GOT3 (cell line): ENCODE data around the gene LUC7L.
"Not testable (repeated sequence)": the region's sequence is repeated elsewhere in the genome, so short reads cannot be mapped to it uniquely, and the experiment has no call there.

Experiments
- DNase-seq: peaks from one replicate; lab custom pipeline; 2025; ENCODE audit warnings: mixed read lengths; lab: John Stamatoyannopoulos, UW

LUC7L gene

DNA sequence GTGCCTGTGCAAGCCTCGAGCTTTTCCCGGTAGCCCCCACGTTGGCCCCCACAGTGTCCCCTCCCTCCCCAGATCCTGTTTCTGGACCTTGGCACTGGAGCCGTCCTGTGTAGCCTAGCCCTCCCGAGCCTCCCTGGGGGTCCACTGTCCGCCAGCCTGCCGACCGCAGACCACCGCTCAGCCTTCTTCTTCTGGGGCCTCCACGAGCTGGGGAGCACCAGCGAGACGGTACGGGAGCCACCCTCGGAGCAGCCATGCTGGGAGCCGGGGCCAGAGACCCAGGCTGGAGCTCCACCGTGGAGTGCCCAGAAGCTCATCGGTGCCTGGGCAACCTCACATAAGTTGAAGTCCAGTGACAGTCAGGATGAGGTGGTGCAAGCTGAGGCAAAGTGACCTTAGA lies 34.7 kb upstream of the LUC7L start:
- DNase-seq = no peak

- no peak for DNase-seq
Measured at GRCh38 chr16:263182-263774, 34.0 kb upstream of the LUC7L start.

DNA sequence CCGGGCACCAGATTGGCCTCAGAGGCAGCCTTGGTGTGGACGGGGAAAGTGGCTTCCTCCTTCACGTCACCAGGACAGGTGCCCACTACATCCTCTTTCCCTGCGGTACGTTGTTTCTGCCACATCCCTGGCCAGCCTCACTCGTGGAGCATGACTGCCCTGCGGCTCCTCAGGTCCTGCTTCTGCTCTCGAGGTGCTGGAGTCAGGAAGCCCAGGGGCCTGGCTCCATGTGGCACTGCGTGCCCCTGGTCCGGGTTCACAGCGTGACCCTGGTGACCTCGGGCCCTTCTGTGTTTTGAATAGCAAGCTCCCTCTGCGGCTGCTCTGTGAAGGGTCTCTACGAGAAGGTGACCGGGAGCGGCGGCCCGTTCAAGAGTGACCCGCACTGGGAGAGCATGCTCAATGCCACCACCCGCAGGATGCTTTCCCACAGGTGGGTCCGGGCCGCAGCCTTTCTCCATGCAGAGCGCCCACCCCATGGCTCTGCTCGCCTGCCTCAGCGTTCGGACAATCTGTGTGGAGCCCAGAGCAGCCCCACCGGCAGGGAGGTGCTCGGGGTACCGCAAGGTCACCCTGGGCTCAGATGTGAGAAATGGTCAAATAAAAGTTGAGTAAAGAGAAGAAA lies 33.0 kb upstream of the LUC7L start:
- DNase-seq = no peak

DNA sequence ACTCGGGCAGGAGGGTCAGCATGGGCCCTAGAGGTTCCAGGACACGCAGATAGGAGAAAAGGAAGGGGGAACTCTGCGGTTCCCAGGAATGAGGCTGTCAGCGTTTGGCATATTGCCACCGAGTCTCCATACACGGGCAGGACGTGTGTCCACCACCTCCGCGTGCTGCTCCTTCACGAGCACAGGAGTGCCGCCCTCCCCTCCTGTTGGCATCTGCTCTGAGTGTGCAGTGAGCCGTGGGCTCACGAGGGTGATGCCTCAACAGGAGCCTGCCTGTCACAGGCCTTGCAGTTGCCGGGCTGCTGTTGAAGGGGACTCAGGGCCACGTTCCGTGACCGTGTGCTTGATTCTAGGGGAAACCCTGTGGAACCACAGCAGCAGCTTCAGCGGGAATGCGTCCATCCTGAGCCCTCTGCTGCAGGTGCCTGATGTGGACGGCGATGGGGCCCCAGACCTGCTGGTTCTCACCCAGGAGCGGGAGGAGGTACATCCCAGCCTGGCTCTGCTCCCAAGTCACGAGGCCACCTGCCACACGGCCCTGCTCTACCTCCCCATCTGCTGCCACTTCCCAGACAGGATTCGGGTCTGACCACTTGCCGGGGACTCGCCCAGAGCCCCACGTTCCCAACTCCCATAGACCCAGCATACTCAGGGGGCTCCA lies 31.9 kb upstream of the LUC7L start:
- DNase-seq = no peak

DNA sequence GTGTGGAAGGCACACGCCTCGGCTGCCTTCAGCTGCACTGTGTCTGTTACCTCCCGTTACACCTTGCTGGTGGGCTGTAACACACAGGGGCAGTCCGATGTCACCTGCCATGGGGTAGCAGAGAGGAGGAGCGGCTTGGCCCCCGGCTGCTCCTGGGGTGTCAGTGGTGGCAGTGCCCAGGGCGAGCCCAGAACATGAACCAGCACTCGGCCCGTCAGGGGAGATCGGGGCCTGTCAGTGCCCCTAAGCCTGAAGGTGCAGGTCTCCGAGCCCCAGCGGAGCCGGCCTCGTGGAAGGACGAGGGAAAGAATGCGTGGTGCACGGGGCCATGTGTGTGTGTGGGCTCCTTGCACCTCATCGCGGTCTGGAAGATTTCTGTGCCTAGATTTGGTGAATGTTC lies 31.1 kb upstream of the LUC7L start:
- DNase-seq = no peak

DNA sequence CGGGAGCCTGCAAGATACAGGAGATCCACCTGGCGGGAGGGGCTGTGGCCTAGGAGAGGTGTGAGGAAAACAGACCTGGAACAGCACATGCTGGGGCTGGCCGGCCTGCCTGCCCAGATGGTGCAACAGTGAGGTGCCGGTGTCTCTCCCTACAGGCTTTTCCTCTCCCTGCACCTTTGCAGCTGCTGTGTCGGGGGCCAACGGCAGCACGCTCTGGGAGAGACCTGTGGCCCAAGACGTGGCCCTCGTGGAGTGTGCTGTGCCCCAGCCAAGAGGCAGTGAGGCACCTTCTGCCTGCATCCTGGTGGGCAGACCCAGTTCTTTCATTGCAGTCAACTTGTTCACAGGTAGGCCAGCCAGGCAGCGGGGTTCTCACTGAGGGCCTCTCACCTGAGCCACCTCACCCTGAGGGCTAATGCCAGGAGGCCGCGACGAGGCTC lies 30.6 kb upstream of the LUC7L start:
- no peak for DNase-seq

GRCh38 chr16:259226-259625 lies 30.0 kb upstream of the LUC7L start:
- no peak for DNase-seq

DNA sequence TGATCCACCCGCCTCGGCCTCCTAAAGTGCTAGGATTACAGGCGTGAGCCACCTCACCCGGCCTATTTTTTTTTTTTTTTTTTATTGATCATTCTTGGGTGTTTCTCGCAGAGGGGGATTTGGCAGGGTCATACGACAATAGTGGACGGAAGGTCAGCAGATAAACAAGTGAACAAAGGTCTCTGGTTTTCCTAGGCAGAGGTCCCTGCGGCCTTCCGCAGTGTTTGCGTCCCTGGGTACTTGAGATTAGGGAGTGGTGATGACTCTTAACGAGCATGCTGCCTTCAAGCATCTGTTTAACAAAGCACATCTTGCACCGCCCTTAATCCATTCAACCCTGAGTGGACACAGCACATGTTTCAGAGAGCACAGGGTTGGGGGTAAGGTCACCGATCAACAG lies 28.8 kb upstream of the LUC7L start:
- DNase-seq = not testable (repeated sequence)

DNA sequence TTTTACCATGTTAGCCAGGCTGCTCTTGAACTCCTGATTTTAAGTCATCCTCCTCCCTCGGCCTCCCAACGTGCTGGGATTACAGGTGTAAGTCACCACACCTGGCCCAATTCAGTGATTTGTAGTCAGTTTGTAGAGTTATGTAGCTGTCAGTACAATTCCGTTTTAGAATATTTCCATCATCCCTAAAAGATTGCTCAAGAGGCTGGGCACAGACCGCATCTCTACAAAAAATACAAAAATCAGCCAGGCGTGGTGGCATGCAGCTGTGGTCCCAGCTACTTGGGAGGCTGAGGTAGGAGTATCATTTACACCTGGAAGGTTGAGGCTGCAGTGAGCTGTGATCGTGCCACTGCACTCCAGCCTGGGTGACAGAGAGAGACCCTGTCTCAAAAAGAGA lies 25.9 kb upstream of the LUC7L start:
- no peak for DNase-seq

DNA sequence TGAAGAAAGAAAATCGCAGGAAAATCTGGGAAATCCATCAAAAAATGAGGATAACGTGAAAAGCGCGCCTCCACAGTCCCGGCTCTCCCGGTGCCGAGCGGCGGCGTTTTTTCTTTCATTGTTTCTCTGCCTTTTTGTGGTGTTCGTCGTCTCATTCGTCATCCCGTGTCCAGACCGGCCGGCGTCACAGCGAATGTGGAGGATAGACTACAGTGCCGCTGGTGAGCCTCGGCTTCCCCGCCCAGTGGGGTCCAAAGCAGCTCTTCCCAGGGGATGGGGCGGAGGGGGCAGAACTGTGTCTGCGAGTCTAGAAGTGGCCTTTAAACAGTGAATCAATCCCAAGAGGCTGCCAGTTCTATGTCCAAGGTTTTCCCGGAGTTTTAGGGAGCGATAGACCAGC lies 25.2 kb upstream of the LUC7L start:
- DNase-seq = no peak

- DNase-seq = no peak
Measured at GRCh38 chr16:253833-254232, 24.6 kb upstream of the LUC7L start.

DNA sequence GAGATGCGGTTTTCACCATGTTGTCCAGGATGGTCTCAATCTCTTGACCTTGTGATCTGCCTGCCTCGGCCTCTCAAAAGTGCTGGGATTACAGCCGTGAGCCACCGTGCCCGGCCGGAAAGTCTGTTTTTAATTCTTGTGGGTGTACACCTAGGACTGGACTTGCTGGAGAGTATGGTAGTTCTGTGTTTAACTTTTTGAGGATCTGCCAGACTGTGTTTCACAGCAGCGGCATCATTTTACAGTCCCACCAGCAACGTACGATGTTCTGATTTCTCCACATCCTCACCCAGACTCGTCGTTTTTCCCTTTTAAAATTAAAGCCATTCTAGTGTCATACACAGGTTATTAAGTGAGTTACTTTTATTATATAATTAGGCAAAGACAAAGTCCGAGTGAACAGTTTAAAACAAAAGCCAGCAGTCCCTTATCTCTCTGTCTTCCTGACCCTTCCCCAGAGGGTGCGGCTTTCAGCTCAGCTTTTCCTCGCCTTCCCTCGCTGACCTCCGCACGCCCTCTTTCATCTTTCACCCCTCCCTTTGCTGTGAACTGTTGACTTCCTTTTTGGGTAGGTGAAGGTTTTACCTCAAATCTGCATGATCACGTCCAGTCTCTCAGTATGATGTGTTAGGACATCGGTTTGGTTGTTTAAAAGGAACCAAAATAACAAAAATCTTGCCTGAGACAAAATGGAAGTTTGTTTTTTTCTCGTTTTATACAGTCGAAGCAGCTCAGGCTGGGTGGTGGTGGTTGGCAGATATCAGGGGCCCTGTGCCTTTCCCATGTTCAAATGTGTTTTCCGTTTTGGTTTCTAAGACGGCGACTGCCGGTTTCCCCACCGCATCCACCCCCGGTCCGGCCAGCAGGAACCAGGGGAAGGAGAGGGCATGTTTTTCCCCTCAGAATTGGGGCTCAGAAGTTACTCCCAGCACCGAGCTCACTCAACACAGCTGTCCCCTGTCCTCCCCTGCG lies 23.4 kb upstream of the LUC7L start:
- DNase-seq = no peak

- DNase-seq = no peak
Measured at GRCh38 chr16:249431-249830, 20.2 kb upstream of the LUC7L start.

DNA sequence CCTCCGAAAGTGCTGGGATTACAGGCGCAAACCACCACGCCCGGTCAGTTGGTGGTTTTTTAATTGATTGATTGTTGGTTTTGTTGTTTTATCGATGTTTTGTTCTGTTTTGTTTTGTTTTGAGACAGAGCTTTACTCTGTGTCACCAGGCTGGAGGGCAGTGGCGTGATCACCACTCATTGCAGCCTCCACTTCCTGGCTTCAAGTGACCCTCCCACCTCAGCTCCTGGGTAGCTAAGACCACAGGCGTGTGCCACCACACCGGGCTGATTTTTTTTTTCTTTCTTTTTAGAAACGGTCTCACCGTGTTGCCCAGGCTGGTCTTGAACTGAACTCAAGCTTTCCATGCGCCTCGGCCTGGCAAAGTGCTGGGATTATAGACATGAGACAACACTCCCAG lies 17.8 kb upstream of the LUC7L start:
- no peak for DNase-seq

DNA sequence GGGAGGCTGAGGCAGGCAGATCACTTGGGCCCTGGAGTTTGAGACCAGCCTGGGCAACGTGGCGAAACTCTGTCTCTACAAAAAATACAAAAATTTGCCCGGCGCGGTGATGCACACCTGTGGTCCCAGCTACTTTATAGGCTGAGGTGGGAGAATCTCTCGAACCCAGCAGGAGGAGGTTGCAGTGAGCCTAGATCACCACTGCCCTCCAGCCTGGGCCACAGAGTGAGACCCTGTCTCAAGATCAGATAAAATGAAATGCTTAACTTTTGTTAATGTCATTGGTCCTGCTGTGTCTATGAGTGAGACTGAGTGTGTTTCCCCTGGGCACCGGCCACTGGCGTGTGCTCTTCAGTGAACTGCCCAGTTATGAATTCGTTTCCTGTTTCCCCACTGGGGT lies 15.9 kb upstream of the LUC7L start:
- no peak for DNase-seq

DNA sequence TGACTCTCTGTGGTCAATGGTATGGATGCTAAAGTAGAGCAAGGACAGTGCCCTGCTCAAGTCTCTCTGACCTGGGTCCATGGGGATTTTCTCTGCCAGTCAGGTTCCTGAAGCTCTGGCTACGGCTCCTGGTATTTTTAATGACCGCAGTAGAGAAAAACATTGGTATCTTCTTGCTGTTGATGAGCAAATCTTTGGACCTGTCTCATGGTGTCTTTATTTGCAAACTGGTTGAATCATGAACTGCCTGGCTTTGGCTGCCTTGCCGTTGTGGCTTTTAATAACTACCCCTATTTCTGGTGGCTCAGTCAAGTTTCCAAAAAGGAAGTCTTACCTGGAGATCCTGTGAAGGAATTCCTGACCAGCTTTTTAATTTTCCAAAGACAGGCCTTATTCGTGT lies 14.1 kb upstream of the LUC7L start:
- DNase-seq = no peak

DNA sequence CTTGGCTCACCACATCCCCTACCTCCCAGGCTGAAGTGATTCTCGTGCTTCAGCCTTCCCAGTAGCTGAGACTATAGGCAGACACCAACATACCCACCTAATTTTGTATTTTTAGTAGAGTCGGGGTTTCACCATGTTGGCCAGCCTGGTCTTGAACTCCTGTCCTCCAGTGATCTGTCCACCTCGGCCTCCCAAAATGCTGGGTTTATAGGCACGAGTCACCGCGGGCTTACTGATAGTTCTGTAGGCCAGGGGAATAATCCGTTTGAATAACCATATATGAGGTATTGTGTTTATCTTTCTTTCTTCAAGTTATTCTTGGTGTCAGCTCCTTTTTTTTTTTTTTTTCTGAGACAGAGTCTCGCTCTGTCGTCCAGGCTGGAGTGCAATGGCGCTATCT lies 13.0 kb upstream of the LUC7L start:
- DNase-seq = no peak

DNA sequence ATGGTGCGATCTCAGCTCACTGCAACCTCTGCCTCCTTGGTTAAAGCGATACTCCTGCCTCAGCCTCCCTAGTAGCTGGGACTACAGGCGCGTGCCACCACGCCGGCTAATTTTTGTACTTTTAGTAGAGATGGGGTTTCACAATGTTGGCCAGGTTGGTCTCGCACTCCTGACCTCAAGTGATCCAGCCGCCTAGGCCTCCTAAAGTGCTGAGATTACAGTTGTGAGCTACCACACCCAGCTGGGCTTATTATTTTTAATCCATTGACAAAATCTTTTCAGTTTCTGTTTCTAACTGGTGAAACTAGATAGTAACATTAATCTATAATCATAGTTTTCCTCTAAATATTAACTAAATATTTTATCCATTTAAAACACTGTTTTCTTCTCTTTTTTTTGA lies 11.3 kb upstream of the LUC7L start:
- no peak for DNase-seq

GRCh38 chr16:239948-240277 lies 10.7 kb upstream of the LUC7L start:
- DNase-seq = no peak

- DNase-seq = peak; percentile 67
Measured at GRCh38 chr16:234468-235305, 5.4 kb upstream of the LUC7L start, which contains the start of gene FAM234A. Gene FAM234A, plus strand, starts transcription at chr16:234821. Its CDS starts 19,593 bp downstream, at chr16:254414.

GRCh38 chr16:230949-231348 lies 1.7 kb upstream of the LUC7L start:
- DNase-seq = no peak

GRCh38 chr16:230351-230750 lies 1.1 kb upstream of the LUC7L start:
- not testable (repeated sequence) for DNase-seq
